ENCODE measurements around the gene FAM9A. TPM values are rescaled to one million over a fixed set of nuclear protein-coding genes. Genes with fewer than 3 reads are reported as not detected.

FAM9A gene
- total and polyA plus RNA-seq, 8 donors = 0.08 to 0.43 (median 0.24) TPM; not detected in 3

- TF ChIP-seq CTCF (IDR thresholded peaks at IDR 0.05) = no peak
- Histone ChIP-seq H3K4me1 (no peaks in the 10 kb centered on the region), H3K4me3 (no peak overlapping the region), H3K36me3 (no peaks in the 10 kb centered on the region), H3K27ac (no peak overlapping the region), H3K27me3 (peaks cover 0 to 3% of the 10 kb centered on the region in 2 donors), H3K9me3 (no peaks in the 10 kb centered on the region)
- ATAC-seq (no peak), DNase-seq (no peak)
- intact Hi-C loops (cut with DNase I) = no loop called here
Measured at GRCh38 chrX:8844157-8844556, 43.0 kb upstream of the FAM9A start.

- Histone ChIP-seq H3K4me3 (no peak overlapping the region), H3K36me3 (no peaks in the 10 kb centered on the region), H3K4me1 (no peaks in the 10 kb centered on the region), H3K9me3 (no peaks in the 10 kb centered on the region), H3K27ac (no peak overlapping the region), H3K27me3 (no peaks in the 10 kb centered on the region)
- no peak for ATAC-seq
- TF ChIP-seq CTCF (IDR thresholded peaks at IDR 0.05) = no peak
- intact Hi-C loops (cut with DNase I) = no loop called here
- DNase-seq = no peak
Measured at GRCh38 chrX:8841911-8842310, 40.7 kb upstream of the FAM9A start.

GRCh38 chrX:8834392-8834791, 33.2 kb upstream of the FAM9A start:
- intact Hi-C loops (cut with DNase I) = no loop called here

GRCh38 chrX:8832582-8833378, 31.6 kb upstream of the FAM9A start:
- no peak for DNase-seq
- intact Hi-C loops (cut with DNase I) = no loop called here

More at GRCh38 chrX:8834392-8834791, 33.2 kb upstream of the FAM9A start:
- TF ChIP-seq CTCF (IDR thresholded peaks at IDR 0.05) = no peak
- Histone ChIP-seq H3K36me3 (no peaks in the 10 kb centered on the region), H3K27ac (no peak overlapping the region), H3K27me3 (no peaks in the 10 kb centered on the region), H3K9me3 (no peaks in the 10 kb centered on the region), H3K4me1 (no peaks in the 10 kb centered on the region), H3K4me3 (no peak overlapping the region)
- DNase-seq = no peak
- ATAC-seq = no peak

More at GRCh38 chrX:8832582-8833378, 31.6 kb upstream of the FAM9A start:
- H3K9me3 ChIP-seq = no peaks in the 10 kb centered on the region
- H3K4me3 ChIP-seq = no peak overlapping the region
- H3K36me3 ChIP-seq = no peaks in the 10 kb centered on the region
- ATAC-seq = no peak
- peaks cover 0 to 4% of the 10 kb centered on the region in 2 donors for H3K27me3 ChIP-seq
- no peak for TF ChIP-seq CTCF (IDR thresholded peaks at IDR 0.05)
- no peak overlapping the region for H3K27ac ChIP-seq
- H3K4me1 ChIP-seq = no peaks in the 10 kb centered on the region
